ENCODE results near the gene PROM2. TPM values are rescaled to one million over a fixed set of nuclear protein-coding genes. Genes with fewer than 3 reads are reported as not detected.

PROM2 gene
- total and polyA plus RNA-seq, 7 donors, result 0.18 to 1.4 (median 0.82) TPM

- intact Hi-C loops (cut with DNase I), result no loop called here
- Histone ChIP-seq H3K27me3 (ENCODE audit: insufficient read depth in 3 of 3, low read length in 2 of 3) (no peaks in the 10 kb centered on the region), H3K9me3 (no peaks in the 10 kb centered on the region), H3K4me1 (no peaks in the 10 kb centered on the region), H3K27ac (no peak overlapping the region), H3K4me3 (no peak overlapping the region), H3K36me3 (ENCODE audit: insufficient read depth in 1 of 2, low read depth in 1 of 2) (no peaks in the 10 kb centered on the region)
- no peak for ATAC-seq
- DNase-seq, result peak in 1 of 2 donors; percentile 39
- no peak for TF ChIP-seq CTCF (IDR thresholded peaks at IDR 0.05)
- WGBS, 3 donors, result 90 to 93% (median 91%) methylated on average over 7 of the region's 7 CpGs
Measured at GRCh38 chr2:95278051-95278471, 3.8 kb downstream of the PROM2 start.

- ATAC-seq, result no peak
- intact Hi-C loops (cut with DNase I), result no loop called here
- TF ChIP-seq CTCF (IDR thresholded peaks at IDR 0.05), result no peak
- Histone ChIP-seq H3K4me3 (no peak overlapping the region), H3K36me3 (ENCODE audit: insufficient read depth in 1 of 2, low read depth in 1 of 2) (no peaks in the 10 kb centered on the region), H3K9me3 (no peaks in the 10 kb centered on the region), H3K27me3 (ENCODE audit: insufficient read depth in 3 of 3, low read length in 2 of 3) (no peaks in the 10 kb centered on the region), H3K4me1 (no peaks in the 10 kb centered on the region), H3K27ac (no peak overlapping the region)
- peak in 1 of 2 donors; percentile 51 for DNase-seq
- 93 to 95% (median 94%) methylated on average over 11 to 12 of the region's 12 CpGs for WGBS, 3 donors
Measured at GRCh38 chr2:95278637-95279225, 4.5 kb downstream of the PROM2 start.

- no peak overlapping the region for H3K27ac ChIP-seq
- H3K27me3 ChIP-seq (ENCODE audit: insufficient read depth in 3 of 3, low read length in 2 of 3), result no peaks in the 10 kb centered on the region
- no peaks in the 10 kb centered on the region for H3K36me3 ChIP-seq (ENCODE audit: insufficient read depth in 1 of 2, low read depth in 1 of 2)
- peak in 1 of 2 donors; percentile 16 for DNase-seq
- H3K4me3 ChIP-seq, result no peak overlapping the region
- intact Hi-C loops (cut with DNase I), result no loop called here
- TF ChIP-seq CTCF (IDR thresholded peaks at IDR 0.05), result no peak
- no peak for ATAC-seq
- WGBS, 3 donors, result 88 to 96% (median 94%) methylated on average over 19 of the region's 19 CpGs
- no peaks in the 10 kb centered on the region for H3K9me3 ChIP-seq
- H3K4me1 ChIP-seq, result no peaks in the 10 kb centered on the region
Measured at GRCh38 chr2:95279435-95280035, 5.3 kb downstream of the PROM2 start.

- Histone ChIP-seq H3K27ac (no peak overlapping the region), H3K36me3 (ENCODE audit: insufficient read depth in 1 of 2, low read depth in 1 of 2) (no peaks in the 10 kb centered on the region), H3K4me1 (no peaks in the 10 kb centered on the region), H3K4me3 (no peak overlapping the region), H3K9me3 (no peaks in the 10 kb centered on the region), H3K27me3 (ENCODE audit: insufficient read depth in 3 of 3, low read length in 2 of 3) (no peaks in the 10 kb centered on the region)
- intact Hi-C loops (cut with DNase I), result no loop called here
- DNase-seq (no peak), ATAC-seq (no peak)
- no peak for TF ChIP-seq CTCF (IDR thresholded peaks at IDR 0.05)
- 90 to 92% (median 90%) methylated on average over 8 of the region's 8 CpGs for WGBS, 3 donors
Measured at GRCh38 chr2:95281071-95281470, 6.8 kb downstream of the PROM2 start.

GRCh38 chr2:95281786-95282185 lies 7.5 kb downstream of the PROM2 start:
- Histone ChIP-seq H3K36me3 (ENCODE audit: insufficient read depth in 1 of 2, low read depth in 1 of 2) (no peaks in the 10 kb centered on the region), H3K4me1 (no peaks in the 10 kb centered on the region), H3K27me3 (ENCODE audit: insufficient read depth in 3 of 3, low read length in 2 of 3) (no peaks in the 10 kb centered on the region), H3K9me3 (no peaks in the 10 kb centered on the region), H3K27ac (no peak overlapping the region), H3K4me3 (no peak overlapping the region)
- DNase-seq (no peak), ATAC-seq (no peak)
- WGBS, 3 donors, result 89 to 93% (median 91%) methylated on average over 8 of the region's 8 CpGs
- no peak for TF ChIP-seq CTCF (IDR thresholded peaks at IDR 0.05)
- intact Hi-C loops (cut with DNase I), result no loop called here

All from psoas muscle (tissue), 8 donors.